SIG-M5 treated with dmso at 0.1 percent for 504 hours (cell line): ENCODE data around the gene XIAP.

ENCODE experiments used
- DNase-seq: peaks from one replicate; lab custom pipeline; 2025; ENCODE audit not compliant: unreplicated experiment; lab: John Stamatoyannopoulos, UW

The XIAP gene

DNA sequence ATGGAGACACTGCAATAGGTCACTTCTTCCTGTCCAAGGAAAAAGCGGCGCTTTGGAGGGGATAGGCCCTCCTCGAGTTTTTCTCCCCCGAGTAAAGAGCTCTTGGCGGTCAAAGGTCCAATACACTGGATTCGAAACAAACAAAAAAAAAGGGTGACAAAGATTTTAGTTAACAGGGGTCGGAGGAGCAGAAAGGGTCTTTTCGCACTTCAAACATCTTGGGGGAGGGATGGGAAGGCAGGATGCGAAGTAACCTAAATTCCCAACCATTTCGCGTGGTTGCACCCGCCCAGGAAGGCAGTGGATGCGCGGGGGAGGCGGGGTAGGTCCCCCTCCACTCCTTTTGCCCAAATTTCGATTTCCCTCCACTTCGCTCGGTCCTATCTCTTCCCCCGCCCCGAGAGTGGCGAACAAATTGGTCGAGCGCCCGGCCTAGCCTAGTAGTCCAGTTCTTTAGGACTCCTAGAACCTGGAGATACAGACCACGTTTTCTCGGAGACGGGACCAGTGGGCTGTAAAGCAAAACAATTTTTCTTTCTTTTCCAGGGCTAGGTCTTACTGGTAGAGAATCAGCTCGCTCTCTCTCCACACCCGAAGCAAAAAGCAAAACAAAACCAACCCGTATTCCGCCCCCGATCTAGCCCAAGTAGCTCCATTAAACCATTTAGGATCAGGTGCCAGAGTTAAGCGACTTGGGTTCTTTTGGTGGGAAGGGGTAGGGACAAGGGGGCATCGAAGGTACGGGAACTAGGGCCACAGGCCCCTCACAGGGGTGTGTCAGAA is 99.6 kb downstream of the XIAP start:
- DNase-seq: no peak

DNA sequence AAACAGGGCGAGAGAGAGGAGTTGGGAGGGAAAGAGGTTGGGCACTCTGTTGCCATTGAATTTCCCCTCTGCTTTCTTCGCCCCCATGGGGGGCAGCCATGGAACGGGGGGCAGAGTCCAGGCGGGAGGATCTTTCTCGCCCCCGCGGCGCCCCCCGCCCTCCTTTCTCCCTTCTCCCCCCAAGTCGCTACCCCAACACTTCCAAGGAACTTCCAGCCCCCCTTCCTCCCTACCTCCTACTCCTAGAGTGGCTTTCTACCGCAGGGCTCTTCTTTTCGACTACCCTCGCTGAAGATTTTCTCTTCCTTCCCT is 101.1 kb downstream of the XIAP start:
- no peak for DNase-seq

DNA sequence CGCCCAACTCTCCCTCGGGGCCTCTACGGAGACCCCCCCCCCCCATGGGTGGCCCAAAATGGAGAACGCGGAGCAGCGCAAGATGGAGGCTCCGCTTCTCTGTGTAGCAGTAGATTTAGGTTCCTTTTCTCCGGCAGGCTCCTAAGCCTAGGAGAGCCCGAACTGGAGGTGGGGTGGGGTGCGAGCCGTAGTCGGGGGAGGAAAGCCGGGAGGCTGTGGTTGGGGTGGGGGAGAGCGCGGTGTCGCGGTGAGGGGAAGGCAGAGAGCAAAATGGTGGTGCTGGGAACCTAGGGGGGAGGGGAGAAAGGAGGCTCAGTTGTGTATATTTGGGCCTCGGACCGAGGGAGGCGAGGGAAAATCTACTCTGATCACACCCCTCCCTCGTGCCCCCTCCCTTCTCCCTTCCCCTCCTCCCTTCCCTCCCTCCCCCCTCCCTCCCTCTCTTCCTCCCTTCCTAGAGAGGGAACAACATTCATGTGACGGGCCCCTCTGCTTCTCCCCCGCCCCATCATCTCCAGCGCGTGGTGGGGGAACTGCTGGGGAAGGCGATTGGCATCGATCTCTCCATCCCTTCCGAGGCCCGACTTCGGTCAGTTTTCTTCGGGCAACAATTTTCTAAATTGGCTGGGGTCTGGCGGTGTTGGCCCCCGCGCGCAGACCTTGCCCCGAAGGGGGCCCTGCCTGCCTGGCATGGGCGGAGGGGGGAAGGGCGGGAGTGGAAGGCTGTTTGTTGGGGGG is 101.6 kb downstream of the XIAP start, which contains the start of gene STAG2:
Gene STAG2 (plus strand): TSS at position 439 of the 738 bp plus-strand sequence. CDS start 60,922 bp downstream, outside the sequence.
- peak; percentile 87 for DNase-seq

GRCh38 chrX:123962006-123962467 is 102.2 kb downstream of the XIAP start:
- peak; percentile 64 for DNase-seq

GRCh38 chrX:123962794-123963373 is 103.0 kb downstream of the XIAP start:
- DNase-seq: peak; percentile 94
